Esophagus squamous epithelium (tissue), 5 donors: ENCODE measurements around the gene TBPL1. TPM values are rescaled to one million over a fixed set of nuclear protein-coding genes. Genes with fewer than 3 reads are reported as not detected.
A peak's percentile ranks its signal among the peaks of the same experiment; 100 is the strongest.

Source experiments
- DNase-seq: peaks from one replicate; lab custom pipeline; 2025; lab: John Stamatoyannopoulos, UW
- H3K27ac ChIP-seq, 4 donors: fragments of 200-600 bp; sonication (generic); one replicate each; pipeline ENCODE4 v1.5.1; 2016 to 2019; ENCODE audit warnings: mild to moderate bottlenecking in 1 of 4
- H3K27me3 ChIP-seq, 4 donors: fragments of 200-600 bp; sonication (generic); 1 replicate in 3 of 4; 2 replicates in 1 of 4; pipeline versions ENCODE4 v1.5.1 to v1.6.0; 2017 to 2021; ENCODE audit warnings: antibody characterized with exemption in 1 of 4
- H3K36me3 ChIP-seq, 3 donors: fragments of 200-600 bp; sonication (generic); one replicate each; pipeline ENCODE4 v1.5.1; 2016 to 2019
- H3K4me1 ChIP-seq, 3 donors: fragments of 200-600 bp; sonication (generic); one replicate each; pipeline ENCODE4 v1.5.1; 2017 to 2019
- H3K4me3 ChIP-seq, 4 donors: fragments of 200-600 bp; sonication (generic); 1 replicate in 3 of 4; 2 replicates in 1 of 4; pipeline ENCODE4 v1.5.1; 2016 to 2019; ENCODE audit warnings: mild to moderate bottlenecking in 2 of 4, moderate library complexity in 1 of 4
- H3K9me3 ChIP-seq, 3 donors: fragments of 200-600 bp; sonication (generic); one replicate each; pipeline ENCODE4 v1.5.1; 2016 to 2019
- CTCF ChIP-seq, 6 experiments: fragments of 450-650 bp in 4 of 6; fragments of 200-600 bp in 2 of 6; sonication (generic) in 2 of 6; IDR thresholded peaks; one replicate each; pipeline ENCODE4 v1.5.1; 2016 to 2019; ENCODE audit warnings: antibody characterized with exemption in 6 of 6, mild to moderate bottlenecking in 4 of 6, moderate library complexity in 4 of 6
- POLR2A ChIP-seq, 4 donors: fragments of 450-650 bp; IDR thresholded peaks; one replicate each; pipeline ENCODE4 v1.6.1; 2017; ENCODE audit warnings: antibody characterized with exemption in 4 of 4, mild to moderate bottlenecking in 4 of 4, moderate library complexity in 3 of 4
- WGBS, 2 donors: methylation state at CpG; one replicate each; pipeline ENCODE4 v1.1.5; 2018; 5-methylcytosine and 5-hydroxymethylcytosine counted together
- intact Hi-C: fragments of 100-400 bp; cut with DNase I; formaldehyde crosslinking; loops from one replicate; pipeline ENCODE4 v1.15.0; 2022
- total RNA-seq, 4 donors: library from RNA; depleted of rRNA; stranded (reverse); fragments of >200 nt; gene quantifications; one replicate each; pipeline ENCODE4 v1.1.0, GENCODE V29; 2016
- donor health status: DM: yes; HTN: yes; CAD: no.

The TBPL1 gene
- total RNA-seq, 4 donors from 2014 or later, result 9.0 to 27.5 (median 12.0) TPM

- no peak overlapping the region for H3K4me3 ChIP-seq
- H3K27ac ChIP-seq, result peak overlapping the region in 3 of 4 donors; percentile 10 to 68 (median 45)
- no peaks in the 10 kb centered on the region for H3K27me3 ChIP-seq
- no peaks in the 10 kb centered on the region for H3K9me3 ChIP-seq
- no peak for TF ChIP-seq CTCF (IDR thresholded peaks at IDR 0.05)
- no peak for TF ChIP-seq POLR2A (IDR thresholded peaks at IDR 0.05)
- peaks cover 0 to 8% (median 2%) of the 10 kb centered on the region in 3 donors for H3K36me3 ChIP-seq
- DNase-seq, result no peak
- peaks cover 3 to 34% (median 10%) of the 10 kb centered on the region in 3 donors for H3K4me1 ChIP-seq
- intact Hi-C loops, result no loop called here
- 68 to 75% methylated on average over 6 of the region's 6 CpGs for WGBS, 2 donors
Observed at GRCh38 chr6:133992992-133993680, 40.1 kb downstream of the TBPL1 start.

- intact Hi-C loops, result no loop called here
Observed at GRCh38 chr6:133995296-133995695, 42.3 kb downstream of the TBPL1 start.

GRCh38 chr6:133995758-133996157, 42.7 kb downstream of the TBPL1 start:
- TF ChIP-seq CTCF (IDR thresholded peaks at IDR 0.05), result no peak
- no peak for TF ChIP-seq POLR2A (IDR thresholded peaks at IDR 0.05)
- no peak overlapping the region for H3K27ac ChIP-seq
- no peak overlapping the region for H3K4me3 ChIP-seq
- intact Hi-C loops, result no loop called here
- H3K4me1 ChIP-seq, result peaks cover 3 to 32% (median 10%) of the 10 kb centered on the region in 3 donors
- 78 to 96% methylated on average over 3 of the region's 3 CpGs for WGBS, 2 donors
- H3K27me3 ChIP-seq, result no peaks in the 10 kb centered on the region
- no peaks in the 10 kb centered on the region for H3K9me3 ChIP-seq
- no peak for DNase-seq
- H3K36me3 ChIP-seq, result no peaks in the 10 kb centered on the region

More at GRCh38 chr6:133995296-133995695, 42.3 kb downstream of the TBPL1 start:
- Histone ChIP-seq H3K27me3 (no peaks in the 10 kb centered on the region), H3K9me3 (no peaks in the 10 kb centered on the region), H3K36me3 (no peaks in the 10 kb centered on the region), H3K4me3 (no peak overlapping the region), H3K4me1 (peaks cover 3 to 34% (median 10%) of the 10 kb centered on the region in 3 donors), H3K27ac (no peak overlapping the region)
- DNase-seq, result no peak
- TF ChIP-seq POLR2A (IDR thresholded peaks at IDR 0.05), result no peak
- TF ChIP-seq CTCF (IDR thresholded peaks at IDR 0.05), result no peak
- WGBS, 2 donors, result 78 to 89% methylated on average over 3 of the region's 3 CpGs

GRCh38 chr6:133997267-133997666, 44.2 kb downstream of the TBPL1 start:
- intact Hi-C loops, result no loop called here
- Histone ChIP-seq H3K27me3 (no peaks in the 10 kb centered on the region), H3K9me3 (no peaks in the 10 kb centered on the region), H3K36me3 (no peaks in the 10 kb centered on the region), H3K27ac (no peak overlapping the region), H3K4me3 (no peak overlapping the region), H3K4me1 (peaks cover 3 to 21% (median 3%) of the 10 kb centered on the region in 3 donors)
- DNase-seq, result no peak
- TF ChIP-seq CTCF (IDR thresholded peaks at IDR 0.05), result no peak
- no peak for TF ChIP-seq POLR2A (IDR thresholded peaks at IDR 0.05)
- 88 to 94% methylated on average over 6 of the region's 6 CpGs for WGBS, 2 donors

GRCh38 chr6:133999305-133999704, 46.3 kb downstream of the TBPL1 start:
- no peak for TF ChIP-seq CTCF (IDR thresholded peaks at IDR 0.05)
- no peak for TF ChIP-seq POLR2A (IDR thresholded peaks at IDR 0.05)
- Histone ChIP-seq H3K27ac (no peak overlapping the region), H3K27me3 (no peaks in the 10 kb centered on the region)

More at GRCh38 chr6:133999305-133999704, 46.3 kb downstream of the TBPL1 start:
- DNase-seq, result no peak
- no peak overlapping the region for H3K4me3 ChIP-seq
- H3K4me1 ChIP-seq, result peaks cover 0 to 8% (median 3%) of the 10 kb centered on the region in 3 donors
- no peaks in the 10 kb centered on the region for H3K9me3 ChIP-seq
- no peaks in the 10 kb centered on the region for H3K36me3 ChIP-seq
- intact Hi-C loops, result no loop called here
